A549 (cell line): ENCODE results near the gene TRIM28. TPM values are rescaled to one million over a fixed set of nuclear protein-coding genes. Genes with fewer than 3 reads are reported as not detected.
"Not testable (repeated sequence)": the region's sequence is repeated elsewhere in the genome, so short reads cannot be mapped to it uniquely, and the experiment has no call there.

Source experiments
- ATAC-seq, 2 experiments: fragments of 200-7000 bp in 1 of 2; fragments of >200 bp in 1 of 2; cut with Nextera tagmentation in 1 of 2; cut with Tn5 transposase in 1 of 2; 3 replicates each; pipeline versions ENCODE4 v1.8.0 to v1.9.1; 2018 to 2020; ENCODE audit warnings: mild to moderate bottlenecking in 1 of 2, moderate library complexity in 1 of 2
- CTCF ChIA-PET: fragments of 300-600 bp; sonication (Branson Sonifier 250); formaldehyde crosslinking; extraction: SDS; loops from one replicate; lab custom pipeline; 2021; ENCODE audit warnings: antibody characterized with exemption, inconsistent platforms; lab: Yijun Ruan, JAX
- POLR2A ChIA-PET: fragments of 350-600 bp; formaldehyde crosslinking; extraction: SDS; loops from one replicate; lab custom pipeline; 2021; ENCODE audit warnings: antibody characterized with exemption, inconsistent platforms; lab: Yijun Ruan, JAX
- DNase-seq, 2 experiments: peaks; one replicate each; pipeline versions ENCODE4 v3.0.0 to v3.0.0-alpha.2; 2011 to 2016; ENCODE audit warnings: low read depth in 1 of 2, low spot score in 1 of 2
- FAIRE-seq: peaks from 2 replicates; lab custom pipeline; 2011; peaks lifted over from hg19 to GRCh38; lab: Jason Lieb, UNC
- H3K27ac ChIP-seq, 2 experiments: fragments of >200 bp; sonication (Bioruptor Twin); formaldehyde crosslinking; 3 replicates each; pipeline ENCODE4 v1.5.1; 2016 to 2017
- H3K4me1 ChIP-seq: fragments of >200 bp; sonication (Bioruptor Twin); formaldehyde crosslinking; 3 replicates; pipeline ENCODE4 v1.6.1; 2016
- H3K4me2 ChIP-seq: fragments of >200 bp; sonication (Bioruptor Twin); formaldehyde crosslinking; 3 replicates; pipeline ENCODE4 v1.6.1; 2016
- H3K4me3 ChIP-seq: fragments of >200 bp; sonication (Bioruptor Twin); formaldehyde crosslinking; 3 replicates; pipeline ENCODE4 v1.5.1; 2016
- H3K9me3 ChIP-seq: fragments of >200 bp; sonication (Bioruptor Twin); formaldehyde crosslinking; 3 replicates; pipeline ENCODE4 v1.6.1; 2016
- ATOH8 ChIP-seq: fragments of 250-450 bp; sonication (Bioruptor Pico); IDR thresholded peaks from 2 replicates; pipeline ENCODE4 v1.5.0; 2020; ENCODE audit warnings: low read depth, mild to moderate bottlenecking, moderate library complexity
- CBX2 ChIP-seq: fragments of 200-600 bp; sonication (generic); IDR thresholded peaks from 2 replicates; pipeline ENCODE4 v1.6.1; 2016; ENCODE audit warnings: low read depth, mild to moderate bottlenecking, borderline replicate concordance
- CBX8 ChIP-seq: fragments of 200-600 bp; sonication (generic); IDR thresholded peaks from 2 replicates; pipeline ENCODE4 v1.6.1; 2016
- CTCF ChIP-seq: fragments of >200 bp; sonication (Bioruptor Twin); formaldehyde crosslinking; IDR thresholded peaks from 3 replicates; pipeline ENCODE4 v1.5.1; 2016
- EHF ChIP-seq: fragments of 250-450 bp; sonication (Bioruptor Pico); IDR thresholded peaks from 2 replicates; pipeline ENCODE4 v1.5.0; 2020; ENCODE audit warnings: mild to moderate bottlenecking
- EP300 ChIP-seq, 2 experiments: fragments of >200 bp; sonication (Bioruptor Twin); formaldehyde crosslinking; IDR thresholded peaks; 2 replicates in 1 of 2; 3 replicates in 1 of 2; pipeline ENCODE4 v1.6.1; 2016 to 2017
- ESRRA ChIP-seq: fragments of 150-350 bp; IDR thresholded peaks from 2 replicates; pipeline ENCODE4 v1.6.1; 2014; ENCODE audit warnings: mild to moderate bottlenecking, low read length, borderline replicate concordance
- HEYL ChIP-seq: fragments of 250-450 bp; sonication (Bioruptor Pico); IDR thresholded peaks from 2 replicates; pipeline ENCODE4 v1.8.0; 2021; ENCODE audit warnings: mild to moderate bottlenecking, moderate library complexity
- HOXB13 ChIP-seq: fragments of 250-450 bp; sonication (Bioruptor Pico); IDR thresholded peaks from 2 replicates; pipeline ENCODE4 v1.5.0; 2020; ENCODE audit warnings: low read depth, mild to moderate bottlenecking, moderate library complexity
- KDM5A ChIP-seq: fragments of 200-600 bp; sonication (generic); IDR thresholded peaks from 2 replicates; pipeline ENCODE4 v1.6.1; 2016; ENCODE audit warnings: antibody characterized with exemption, mild to moderate bottlenecking
- MAZ ChIP-seq: fragments of 150-350 bp; IDR thresholded peaks from 2 replicates; pipeline ENCODE4 v1.6.1; 2014; ENCODE audit warnings: antibody characterized with exemption, low read depth, low read length, borderline replicate concordance
- NFE2L2 ChIP-seq: fragments of 150-350 bp; conservative IDR thresholded peaks from 2 replicates; pipeline ENCODE4 v1.6.1; 2014; ENCODE audit warnings: low read length
- NPAS2 ChIP-seq: fragments of 250-450 bp; sonication (Bioruptor Pico); IDR thresholded peaks from 2 replicates; pipeline ENCODE4 v1.8.0; 2022; ENCODE audit warnings: mild to moderate bottlenecking, moderate library complexity, borderline replicate concordance
- POLR2AphosphoS2 ChIP-seq: conservative IDR thresholded peaks from 2 replicates; pipeline ENCODE4 v1.6.1; 2012; ENCODE audit warnings: low read length, improper control_type of control experiment, inconsistent platforms
- RARB ChIP-seq: fragments of 250-450 bp; sonication (Bioruptor Pico); IDR thresholded peaks from 2 replicates; pipeline ENCODE4 v1.8.0; 2021; ENCODE audit warnings: mild to moderate bottlenecking, moderate library complexity
- SREBF2 ChIP-seq: fragments of 450-650 bp; IDR thresholded peaks from 2 replicates; pipeline ENCODE4 v1.6.1; 2014; ENCODE audit warnings: mild to moderate bottlenecking, moderate library complexity
- TFCP2L1 ChIP-seq: fragments of 250-450 bp; sonication (Bioruptor Pico); IDR thresholded peaks from 2 replicates; pipeline ENCODE4 v1.5.0; 2021; ENCODE audit warnings: mild to moderate bottlenecking
- TP53 ChIP-seq: fragments of 250-450 bp; sonication (Bioruptor Pico); IDR thresholded peaks from 2 replicates; pipeline ENCODE4 v1.5.0; 2021; ENCODE audit warnings: mild to moderate bottlenecking, moderate library complexity
- WGBS: methylation state at CpG from one replicate; pipeline ENCODE4 v1.1.6; 2017; ENCODE audit errors: missing lambda C conversion rate; 5-methylcytosine and 5-hydroxymethylcytosine counted together
- polyA plus RNA-seq, 4 experiments: library from polyadenylated mRNA; depleted of rRNA in 3 of 4; stranded (reverse); fragments of >200 nt; fragmentation: RNase III in 1 of 4; extraction: RNeasy Plus Mini Kit Qiagen cat#74134 plus additional on column Dnase treatment in 1 of 4; gene quantifications; 2 replicates in 3 of 4; 3 replicates in 1 of 4; pipeline ENCODE4 v1.2.3, GENCODE V29; 2011 to 2017

The TRIM28 gene
- polyA plus RNA-seq, 2 of the 4 experiments (the other 2 are of a cell fraction): 576 to 656 TPM

GRCh38 chr19:58500242-58500641 lies 43.6 kb upstream of the TRIM28 start:
- WGBS: 93% methylated on average over 14 of the region's 14 CpGs
- POLR2A ChIA-PET: interaction anchor here (1.5 to 3.9 kb wide), 2 partner anchors 20 to 44 kb away, joined by 10 to 40 read pairs; partner anchors contain the start of genes TRIM28 and ZBTB45
- H3K4me1 ChIP-seq: peaks cover 17% of the 10 kb centered on the region; the same call in 2 of the 3 replicates
- peak overlapping the region; percentile 61 for H3K4me3 ChIP-seq
- H3K4me2 ChIP-seq: peak overlapping the region; percentile 98
- no peak for TF ChIP-seq CBX2
- TF ChIP-seq POLR2AphosphoS2: no peak
- no peak for TF ChIP-seq CBX8
- TF ChIP-seq NPAS2 (CRISPR knock-in tag): no peak
- no peak for TF ChIP-seq EHF
- TF ChIP-seq MAZ: no peak
- TF ChIP-seq, all 56 proteins: peak for 0
- ATAC-seq: no peak
- no peak for DNase-seq
- peak overlapping the region; percentile 85 to 89 for H3K27ac ChIP-seq
- FAIRE-seq: no peak
- 0 out of 3 replicates have a peak, but pooled peaks cover 2% of the 10 kb centered on the region for H3K9me3 ChIP-seq
- CTCF ChIA-PET: interaction anchor here (0.6 to 4.1 kb wide), 10 partner anchors 8 to 108 kb away, joined by 3 to 57 read pairs (median 4); partner anchors contain the start of gene ZBTB45

- FAIRE-seq, ATAC-seq, H3K27ac ChIP-seq, H3K4me3 ChIP-seq, H3K4me1 ChIP-seq, H3K9me3 ChIP-seq, POLR2A ChIA-PET, DNase-seq, H3K4me2 ChIP-seq: not testable (repeated sequence)
- CTCF ChIA-PET: interaction anchor here (1.2 to 10.5 kb wide), 3 partner anchors 8 to 12 kb away, joined by 3 to 113 read pairs (median 4); partner anchors contain the start of gene ZBTB45
- WGBS: 60% methylated on average over 7 of the region's 8 CpGs
Observed at GRCh38 chr19:58507602-58508223, 36.2 kb upstream of the TRIM28 start.

GRCh38 chr19:58509731-58510083 lies 34.2 kb upstream of the TRIM28 start:
- H3K4me3 ChIP-seq: no peak overlapping the region
- no peak overlapping the region for H3K27ac ChIP-seq
- ChIA-PET CTCF (interaction anchor here (0.6 to 10.5 kb wide), 4 partner anchors 10 to 72 kb away, joined by 3 to 113 read pairs (median 4); partner anchors contain the start of gene ZBTB45), POLR2A (no interaction called here)
- H3K9me3 ChIP-seq: no peaks in the 10 kb centered on the region
- no peak for ATAC-seq
- no peak overlapping the region for H3K4me2 ChIP-seq
- 89% methylated on average over 11 of the region's 11 CpGs for WGBS
- no peak for DNase-seq
- no peak for TF ChIP-seq NFE2L2
- no peak for TF ChIP-seq RARB
- TF ChIP-seq, all 56 proteins: peak for 0
- no peak for FAIRE-seq
- H3K4me1 ChIP-seq: peaks cover 9% of the 10 kb centered on the region; the same call in 2 of the 3 replicates

- Histone ChIP-seq H3K4me3 (no peak overlapping the region), H3K27ac (no peak overlapping the region), H3K9me3 (no peaks in the 10 kb centered on the region), H3K4me2 (no peak overlapping the region), H3K4me1 (peaks cover 6% of the 10 kb centered on the region; the same call in 2 of the 3 replicates)
- ChIA-PET POLR2A (interaction anchor here (1.8 kb wide), 1 partner anchor 9 kb away, joined by 9 read pairs; the partner anchor contains the start of gene ZBTB45), CTCF (interaction anchor here (1.4 to 10.5 kb wide), 2 partner anchors 9 kb away, joined by 5 to 113 read pairs; partner anchors contain the start of gene ZBTB45)
- FAIRE-seq (no peak), ATAC-seq (no peak), DNase-seq (no peak)
- TF ChIP-seq HOXB13 (CRISPR knock-in tag) (no peak), TP53 (no peak), CTCF (no peak), TFCP2L1 (CRISPR knock-in tag) (no peak), ATOH8 (CRISPR knock-in tag) (no peak), HEYL (CRISPR knock-in tag) (no peak), SREBF2 (no peak), MAZ (no peak), KDM5A (no peak), EP300 (IDR thresholded peaks at IDR 0.05) (no peak), ESRRA (no peak)
- 78% methylated on average over 7 of the region's 8 CpGs for WGBS
Observed at GRCh38 chr19:58510084-58510862, 33.6 kb upstream of the TRIM28 start.
